Keratinocyte (primary cell): ENCODE data around the gene ZCCHC24. TPM values are rescaled to one million over a fixed set of nuclear protein-coding genes. Genes with fewer than 3 reads are reported as not detected.

Experiments used
- DNase-seq: peaks from one replicate; pipeline ENCODE4 v3.0.0-alpha.2; 2011; ENCODE audit warnings: low read depth, missing footprints, low spot score
- FAIRE-seq: peaks from 2 replicates; lab custom pipeline; 2011; peaks lifted over from hg19 to GRCh38; lab: Jason Lieb, UNC
- H2AFZ ChIP-seq: 2 replicates; pipeline ENCODE4 v1.6.0; 2012; ENCODE audit warnings: low read length, control low read depth, inconsistent platforms; ENCODE audit not compliant: control insufficient read depth
- H3K27ac ChIP-seq: 2 replicates; pipeline ENCODE4 v1.5.1; 2011; ENCODE audit warnings: low read length; ENCODE audit not compliant: control insufficient read depth, insufficient read depth
- H3K27me3 ChIP-seq: 3 replicates; pipeline ENCODE4 v1.6.0; 2011; ENCODE audit warnings: low read length; ENCODE audit not compliant: control insufficient read depth, insufficient read depth; ENCODE audit errors: extremely low read depth
- H3K36me3 ChIP-seq, 2 experiments: 2 replicates in 1 of 2; 3 replicates in 1 of 2; pipeline ENCODE4 v1.5.1; 2011; ENCODE audit warnings: low read length in 2 of 2, mild to moderate bottlenecking in 1 of 2; ENCODE audit not compliant: control insufficient read depth in 2 of 2, insufficient read depth in 2 of 2; ENCODE audit errors: extremely low read depth in 1 of 2
- H3K4me1 ChIP-seq: 3 replicates; pipeline ENCODE4 v1.5.1; 2011; ENCODE audit warnings: low read length; ENCODE audit not compliant: control insufficient read depth, insufficient read depth; ENCODE audit errors: extremely low read depth
- H3K4me2 ChIP-seq: 3 replicates; pipeline ENCODE4 v1.6.0; 2011; ENCODE audit warnings: low read depth, low read length; ENCODE audit not compliant: control insufficient read depth, insufficient read depth; ENCODE audit errors: extremely low read depth
- H3K4me3 ChIP-seq, 3 experiments: fragments of 200-600 bp in 1 of 3; sonication (generic) in 1 of 3; 2 replicates in 2 of 3; 3 replicates in 1 of 3; pipeline ENCODE4 v1.5.1; 2011 to 2016; ENCODE audit warnings: low read length in 3 of 3, mild to moderate bottlenecking in 3 of 3, control low read depth in 2 of 3, inconsistent platforms in 1 of 3, low read depth in 1 of 3, mixed read lengths in 1 of 3, mixed run types in 1 of 3, moderate library complexity in 1 of 3; ENCODE audit not compliant: control insufficient read depth in 2 of 3, insufficient read depth in 2 of 3; ENCODE audit errors: extremely low read depth in 1 of 3
- H3K79me2 ChIP-seq: 2 replicates; pipeline ENCODE4 v1.6.0; 2012; ENCODE audit warnings: low read length; ENCODE audit not compliant: control insufficient read depth, insufficient read depth
- H3K9ac ChIP-seq: 3 replicates; pipeline ENCODE4 v1.6.0; 2011; ENCODE audit warnings: low read length; ENCODE audit not compliant: control insufficient read depth, insufficient read depth; ENCODE audit errors: extremely low read depth
- H3K9me1 ChIP-seq: 3 replicates; pipeline ENCODE4 v1.6.0; 2011; ENCODE audit warnings: low read length; ENCODE audit not compliant: control insufficient read depth, insufficient read depth; ENCODE audit errors: extremely low read depth
- H3K9me3 ChIP-seq: 2 replicates; pipeline ENCODE4 v1.5.1; 2012; ENCODE audit warnings: low read depth, low read length; ENCODE audit not compliant: control insufficient read depth
- H4K20me1 ChIP-seq: 3 replicates; pipeline ENCODE4 v1.6.0; 2011; ENCODE audit warnings: low read length; ENCODE audit not compliant: control insufficient read depth, insufficient read depth; ENCODE audit errors: extremely low read depth
- EZH2 ChIP-seq: IDR thresholded peaks from one replicate; pipeline ENCODE4 v1.6.1; 2012; ENCODE audit warnings: inconsistent platforms, mild to moderate bottlenecking, low read length, moderate library complexity
- dilution Hi-C: fragments of 300-500 bp; cut with MboI; formaldehyde crosslinking; loops from one replicate; pipeline ENCODE4 v1.7.0; 2020; ENCODE audit warnings: low sequenced_read_pairs; ENCODE audit not compliant: extremely low pct_ligation_motif_present
- polyA plus RNA-seq, 5 experiments: library from polyadenylated mRNA; depleted of rRNA in 3 of 5; stranded (reverse) in 3 of 5; stranded (forward) in 1 of 5; unstranded in 1 of 5; fragments of >200 nt; gene quantifications; 1 replicate in 1 of 5; 2 replicates in 3 of 5; 3 replicates in 1 of 5; pipeline versions ENCODE4 v1.2.1 to v1.2.3, GENCODE V29; 2011 to 2012; ENCODE audit warnings: missing spikeins in 2 of 5, low read depth in 1 of 5, low replicate concordance in 1 of 5
- TF ChIP-seq, protein P1 (sequence below), 3 experiments: IDR thresholded peaks in 1 of 3; conservative IDR thresholded peaks in 1 of 3; optimal IDR thresholded peaks in 1 of 3; 2 replicates in 2 of 3; 3 replicates in 1 of 3; pipeline versions ENCODE3 to v1.5.1; 2011; ENCODE audit warnings: low read length in 3 of 3, mild to moderate bottlenecking in 3 of 3, moderate library complexity in 2 of 3, control low read depth in 1 of 3, inconsistent platforms in 1 of 3; ENCODE audit not compliant: insufficient read depth in 2 of 3; ENCODE audit errors: extremely low read depth in 1 of 3

Gene ZCCHC24
- polyA plus RNA-seq, 1 donor (not counting 4 experiments of a cell fraction or from before 2014, with no cell fraction given): 0.96 TPM

DNA sequence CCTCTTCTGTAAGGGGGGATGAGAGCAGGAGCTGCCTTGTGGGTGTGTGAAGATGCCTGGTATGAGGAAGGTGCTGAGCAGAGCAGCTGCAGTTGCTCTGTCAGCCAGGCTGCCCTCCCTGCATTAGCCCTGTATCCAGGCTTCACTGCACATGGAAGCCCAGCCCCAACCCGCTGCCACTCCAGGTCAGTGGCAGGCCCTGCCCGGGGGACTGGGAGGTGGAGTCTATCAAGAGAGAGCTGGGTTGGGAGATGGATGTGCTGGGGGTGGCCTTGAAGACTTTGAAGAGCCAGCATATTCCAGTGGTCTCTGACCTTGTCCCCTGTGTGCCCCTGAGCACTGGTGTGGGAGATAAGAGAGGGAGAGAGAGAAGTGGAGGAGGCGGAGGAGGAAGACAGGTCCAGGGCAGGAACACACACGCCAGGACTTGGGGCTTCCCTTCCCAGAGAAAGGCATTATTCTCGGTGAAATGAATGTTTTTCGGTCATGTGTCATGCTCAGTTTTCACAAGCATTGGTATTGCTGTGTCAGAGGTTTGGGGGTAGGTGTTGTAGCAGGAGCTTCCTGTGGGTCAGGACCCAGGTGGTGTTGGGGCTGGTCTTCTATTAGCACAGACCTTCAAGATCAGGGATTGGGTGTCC lies 95.5 kb downstream of the ZCCHC24 start:
- Histone ChIP-seq H4K20me1 (peaks cover 29% of the 10 kb centered on the region), H3K4me1 (peaks cover 28% of the 10 kb centered on the region), H3K4me2 (peak overlapping the region; percentile 98), H3K36me3 (peaks cover 46 to 61% of the 10 kb centered on the region in 2 experiments), H3K9me1 (peaks cover 8% of the 10 kb centered on the region), H3K79me2 (peaks cover 46% of the 10 kb centered on the region), H3K27me3 (no peaks in the 10 kb centered on the region), H3K9me3 (no peaks in the 10 kb centered on the region), H2AFZ (no peak overlapping the region), H3K4me3 (peak overlapping the region in 1 of 3 experiments; percentile 76), H3K27ac (peak overlapping the region; percentile 91), H3K9ac (peak overlapping the region; percentile 97)
- FAIRE-seq: no peak
- dilution Hi-C loops: no loop called here
- TF ChIP-seq, protein P1, sequence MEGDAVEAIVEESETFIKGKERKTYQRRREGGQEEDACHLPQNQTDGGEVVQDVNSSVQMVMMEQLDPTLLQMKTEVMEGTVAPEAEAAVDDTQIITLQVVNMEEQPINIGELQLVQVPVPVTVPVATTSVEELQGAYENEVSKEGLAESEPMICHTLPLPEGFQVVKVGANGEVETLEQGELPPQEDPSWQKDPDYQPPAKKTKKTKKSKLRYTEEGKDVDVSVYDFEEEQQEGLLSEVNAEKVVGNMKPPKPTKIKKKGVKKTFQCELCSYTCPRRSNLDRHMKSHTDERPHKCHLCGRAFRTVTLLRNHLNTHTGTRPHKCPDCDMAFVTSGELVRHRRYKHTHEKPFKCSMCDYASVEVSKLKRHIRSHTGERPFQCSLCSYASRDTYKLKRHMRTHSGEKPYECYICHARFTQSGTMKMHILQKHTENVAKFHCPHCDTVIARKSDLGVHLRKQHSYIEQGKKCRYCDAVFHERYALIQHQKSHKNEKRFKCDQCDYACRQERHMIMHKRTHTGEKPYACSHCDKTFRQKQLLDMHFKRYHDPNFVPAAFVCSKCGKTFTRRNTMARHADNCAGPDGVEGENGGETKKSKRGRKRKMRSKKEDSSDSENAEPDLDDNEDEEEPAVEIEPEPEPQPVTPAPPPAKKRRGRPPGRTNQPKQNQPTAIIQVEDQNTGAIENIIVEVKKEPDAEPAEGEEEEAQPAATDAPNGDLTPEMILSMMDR (optimal IDR thresholded peaks at IDR 0.05 in 1 of 3, IDR thresholded peaks at IDR 0.05 in 1 of 3, conservative IDR thresholded peaks at IDR 0.05 in 1 of 3; ENCODE audit: extremely low read depth in 1 of 3, insufficient read depth in 2 of 3, low read length in 3 of 3): no peak
- TF ChIP-seq EZH2: no peak
- DNase-seq: no peak

DNA sequence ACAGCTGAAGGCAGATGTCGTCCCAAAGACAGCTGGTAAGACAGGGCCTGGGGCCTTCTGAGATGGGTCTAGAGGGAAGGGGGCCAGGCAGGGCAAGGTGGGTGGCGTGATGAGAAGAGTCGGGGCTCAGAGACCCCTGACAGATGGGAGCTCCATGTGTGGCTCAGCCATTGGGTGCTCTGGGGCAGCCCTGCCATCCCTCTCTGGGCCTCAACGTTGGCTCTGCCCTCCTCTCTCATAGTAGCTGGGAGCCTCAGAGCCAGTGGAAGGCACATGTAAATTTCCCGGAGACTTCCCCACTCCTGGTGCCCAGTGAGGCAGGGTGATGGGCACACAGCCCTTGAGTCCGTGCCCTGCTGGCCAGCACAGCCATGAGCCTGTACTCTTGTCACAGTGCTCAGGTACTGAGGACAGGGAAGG lies 96.3 kb downstream of the ZCCHC24 start:
- peaks cover 8% of the 10 kb centered on the region for H3K9me1 ChIP-seq
- TF ChIP-seq, protein P1 (optimal IDR thresholded peaks at IDR 0.05 in 1 of 3, IDR thresholded peaks at IDR 0.05 in 1 of 3, conservative IDR thresholded peaks at IDR 0.05 in 1 of 3; ENCODE audit: extremely low read depth in 1 of 3, insufficient read depth in 2 of 3, low read length in 3 of 3): no peak
- no peak for TF ChIP-seq EZH2
- no peak for DNase-seq
- H3K4me2 ChIP-seq: peak overlapping the region; percentile 98
- peaks cover 27% of the 10 kb centered on the region for H4K20me1 ChIP-seq
- H3K4me3 ChIP-seq: peak overlapping the region; percentile 76 to 87 (median 80)
- no peaks in the 10 kb centered on the region for H3K9me3 ChIP-seq
- H3K27me3 ChIP-seq: no peaks in the 10 kb centered on the region
- peaks cover 46% of the 10 kb centered on the region for H3K79me2 ChIP-seq
- H2AFZ ChIP-seq: no peak overlapping the region
- H3K4me1 ChIP-seq: peaks cover 28% of the 10 kb centered on the region
- dilution Hi-C loops: no loop called here
- no peak for FAIRE-seq
- peak overlapping the region; percentile 91 for H3K27ac ChIP-seq
- peak overlapping the region; percentile 97 for H3K9ac ChIP-seq
- H3K36me3 ChIP-seq: peaks cover 41 to 54% of the 10 kb centered on the region in 2 experiments
